ENCODE data around the gene KCNJ15. TPM values are rescaled to one million over a fixed set of nuclear protein-coding genes. Genes with fewer than 3 reads are reported as not detected.

KCNJ15 gene
- total RNA-seq, 1 experiment from 2014 or later: not detected

DNA sequence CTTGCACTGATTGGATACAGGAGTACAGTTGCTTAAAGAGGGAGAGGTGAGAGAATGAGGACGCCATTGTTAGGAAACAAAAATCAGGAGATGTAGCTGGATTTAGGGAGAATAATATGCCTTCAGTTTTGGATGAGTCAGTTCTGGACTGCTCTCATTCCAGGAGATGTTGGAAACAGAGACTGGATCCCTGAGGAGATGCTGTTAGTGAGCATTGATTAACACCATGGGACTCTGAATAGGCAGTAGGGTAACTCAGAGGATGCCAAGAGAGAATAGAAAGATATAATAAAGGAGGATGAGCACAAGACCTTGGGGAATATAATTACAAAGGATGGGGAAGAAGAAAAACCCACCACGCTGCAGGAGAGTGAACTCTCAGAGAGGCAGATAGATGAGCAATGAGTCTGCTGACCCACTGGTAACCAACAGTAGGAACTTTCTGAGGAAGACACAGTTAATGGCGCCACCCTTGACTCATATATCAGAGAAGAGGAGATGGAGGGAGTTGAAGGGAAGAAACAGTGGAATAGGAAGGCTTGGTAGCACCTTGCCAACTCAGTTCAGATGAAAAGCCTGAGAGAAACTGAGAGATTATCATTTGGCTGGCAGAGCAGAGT lies 10.5 kb downstream of the KCNJ15 start:
- Mint-ChIP-seq H3K4me3 (ENCODE audit: unreplicated experiment) (no peak overlapping the region), H3K27ac (ENCODE audit: unreplicated experiment) (no peak overlapping the region), H3K9me3 (ENCODE audit: unreplicated experiment) (no peaks in the 10 kb centered on the region), H3K36me3 (ENCODE audit: insufficient read depth, unreplicated experiment) (no peaks in the 10 kb centered on the region), H3K27me3 (ENCODE audit: insufficient read depth, unreplicated experiment) (peaks cover 17% of the 10 kb centered on the region), H3K4me1 (ENCODE audit: low read depth, unreplicated experiment) (no peaks in the 10 kb centered on the region)
- no peak for TF ChIP-seq CTCF (IDR thresholded peaks at IDR 0.05; ENCODE audit: insufficient read depth in 1 of 2, low read depth in 1 of 2, low read length in 1 of 2, severe bottlenecking in 1 of 2, unreplicated experiment in 1 of 2)
- Histone ChIP-seq H3K9me3 (no peaks in the 10 kb centered on the region), H3K27me3 (replicated peaks; ENCODE audit: control insufficient read depth, insufficient read depth, low read length) (no peaks in the 10 kb centered on the region), H3K36me3 (ENCODE audit: control insufficient read depth, insufficient read depth, low read length) (no peaks in the 10 kb centered on the region), H3K4me1 (no peaks in the 10 kb centered on the region), H3K4me3 (ENCODE audit: low read depth, low read length) (no peak overlapping the region)
- ChIA-PET POLR2A (no interaction called here), CTCF (no interaction called here)
- no TSS peak for BruUV-seq (replicated peaks)
- DNase-seq: no peak
- intact Hi-C loops (cut with micrococcal nuclease; ENCODE audit: unreplicated experiment): no loop called here

- BruUV-seq (replicated peaks): no TSS peak
- Histone ChIP-seq H3K36me3 (ENCODE audit: control insufficient read depth, insufficient read depth, low read length) (no peaks in the 10 kb centered on the region), H3K9me3 (no peaks in the 10 kb centered on the region), H3K27me3 (replicated peaks; ENCODE audit: control insufficient read depth, insufficient read depth, low read length) (no peaks in the 10 kb centered on the region), H3K4me1 (no peaks in the 10 kb centered on the region), H3K4me3 (ENCODE audit: low read depth, low read length) (no peak overlapping the region)
- Mint-ChIP-seq H3K27ac (ENCODE audit: unreplicated experiment) (no peak overlapping the region), H3K4me3 (ENCODE audit: unreplicated experiment) (no peak overlapping the region), H3K27me3 (ENCODE audit: insufficient read depth, unreplicated experiment) (peaks cover 17% of the 10 kb centered on the region), H3K4me1 (ENCODE audit: low read depth, unreplicated experiment) (no peaks in the 10 kb centered on the region), H3K36me3 (ENCODE audit: insufficient read depth, unreplicated experiment) (no peaks in the 10 kb centered on the region), H3K9me3 (ENCODE audit: unreplicated experiment) (no peaks in the 10 kb centered on the region)
- DNase-seq: no peak
- TF ChIP-seq CTCF (IDR thresholded peaks at IDR 0.05; ENCODE audit: insufficient read depth in 1 of 2, low read depth in 1 of 2, low read length in 1 of 2, severe bottlenecking in 1 of 2, unreplicated experiment in 1 of 2): no peak
- CTCF ChIA-PET: no interaction called here
- intact Hi-C loops (cut with micrococcal nuclease; ENCODE audit: unreplicated experiment): no loop called here
- POLR2A ChIA-PET: no interaction called here
Observed at GRCh38 chr21:38267991-38268863, 11.4 kb downstream of the KCNJ15 start.

DNA sequence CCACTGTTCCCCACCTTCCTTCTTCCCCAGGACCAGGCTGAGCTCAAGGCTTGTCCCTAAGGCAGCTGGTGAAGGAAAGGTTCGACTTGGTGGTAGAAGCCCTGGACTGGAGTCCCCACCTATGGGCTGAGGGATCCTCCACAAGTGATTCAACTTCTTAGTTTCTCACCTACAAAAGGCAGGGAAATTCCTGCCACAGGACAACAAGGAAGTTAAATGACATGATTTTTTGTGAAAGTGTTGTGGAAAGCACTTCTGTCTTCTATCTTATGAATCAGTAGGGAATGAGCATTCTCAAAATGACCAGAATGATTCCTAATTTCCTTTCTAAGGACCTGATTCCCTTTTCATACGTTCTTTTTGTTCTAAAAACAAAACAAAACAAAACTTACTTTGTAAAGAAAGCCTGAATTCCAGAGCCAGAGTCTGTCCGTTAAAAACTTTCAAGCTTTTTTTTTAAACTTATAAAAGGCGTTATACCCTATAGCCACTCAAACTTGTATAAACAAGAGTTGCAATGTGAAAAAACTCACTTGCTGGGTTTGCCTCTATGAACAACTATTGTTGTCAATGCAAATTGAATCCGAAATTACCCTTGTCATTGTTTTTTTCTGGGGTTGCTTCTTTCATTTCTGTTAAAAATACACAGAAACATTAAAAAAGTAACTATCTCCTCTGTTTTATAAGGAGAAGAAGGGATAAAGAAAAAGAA lies 12.2 kb downstream of the KCNJ15 start:
- no peak for DNase-seq
- POLR2A ChIA-PET: no interaction called here
- no peak for TF ChIP-seq CTCF (IDR thresholded peaks at IDR 0.05; ENCODE audit: insufficient read depth in 1 of 2, low read depth in 1 of 2, low read length in 1 of 2, severe bottlenecking in 1 of 2, unreplicated experiment in 1 of 2)
- Histone ChIP-seq H3K27me3 (replicated peaks; ENCODE audit: control insufficient read depth, insufficient read depth, low read length) (no peaks in the 10 kb centered on the region), H3K9me3 (no peaks in the 10 kb centered on the region), H3K4me3 (ENCODE audit: low read depth, low read length) (no peak overlapping the region), H3K4me1 (no peaks in the 10 kb centered on the region), H3K36me3 (ENCODE audit: control insufficient read depth, insufficient read depth, low read length) (no peaks in the 10 kb centered on the region)
- no peak overlapping the region for H3K4me3 Mint-ChIP-seq (ENCODE audit: unreplicated experiment)
- no TSS peak for BruUV-seq (replicated peaks)
- H3K27ac Mint-ChIP-seq (ENCODE audit: unreplicated experiment): no peak overlapping the region
- H3K9me3 Mint-ChIP-seq (ENCODE audit: unreplicated experiment): no peaks in the 10 kb centered on the region
- CTCF ChIA-PET: no interaction called here
- H3K36me3 Mint-ChIP-seq (ENCODE audit: insufficient read depth, unreplicated experiment): no peaks in the 10 kb centered on the region
- no peaks in the 10 kb centered on the region for H3K4me1 Mint-ChIP-seq (ENCODE audit: low read depth, unreplicated experiment)
- intact Hi-C loops (cut with micrococcal nuclease; ENCODE audit: unreplicated experiment): no loop called here
- H3K27me3 Mint-ChIP-seq (ENCODE audit: insufficient read depth, unreplicated experiment): peaks cover 18% of the 10 kb centered on the region
